Measurements from ENCODE around the gene PNO1.
"Not testable (repeated sequence)": the region's sequence is repeated elsewhere in the genome, so short reads cannot be mapped to it uniquely, and the experiment has no call there.

PNO1 gene

DNA sequence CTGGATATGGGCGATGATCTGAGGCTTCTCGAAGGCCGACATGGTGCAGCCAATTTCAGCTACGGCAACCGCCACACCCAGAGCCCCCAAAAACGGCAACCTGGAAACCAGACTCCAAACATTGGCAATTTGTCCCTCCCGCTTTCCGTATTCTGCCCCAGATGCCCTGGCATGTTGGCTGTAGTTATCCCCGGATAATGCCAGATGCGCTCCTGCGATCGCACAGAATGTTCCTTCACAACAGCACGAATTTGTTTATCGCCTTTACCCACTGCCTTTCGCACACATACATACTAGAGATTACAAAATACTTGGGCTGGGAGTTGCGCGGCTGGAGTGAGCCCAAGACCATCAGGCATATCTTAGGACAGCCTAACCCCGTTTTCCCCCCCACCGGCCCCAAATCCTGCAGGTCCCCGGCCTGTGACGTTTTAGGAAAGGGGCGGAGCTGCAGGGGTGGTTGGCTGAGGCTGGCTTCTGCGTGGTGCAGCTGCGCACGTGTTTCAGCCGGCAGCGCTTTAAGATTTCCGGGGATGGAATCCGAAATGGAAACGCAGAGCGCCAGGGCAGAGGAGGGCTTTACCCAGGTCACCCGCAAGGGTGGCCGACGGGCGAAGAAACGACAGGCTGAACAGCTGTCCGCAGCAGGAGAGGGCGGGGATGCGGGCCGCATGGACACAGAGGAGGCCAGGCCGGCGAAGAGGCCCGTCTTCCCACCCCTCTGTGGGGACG is at the start of gene PNO1:
Gene PNO1, plus strand, starts transcription at position 487 of the 732 bp plus-strand sequence. Its CDS starts 47 bp downstream, at position 534.
- DNase-seq (ENCODE audit: low read depth), result peak; percentile 95

DNA sequence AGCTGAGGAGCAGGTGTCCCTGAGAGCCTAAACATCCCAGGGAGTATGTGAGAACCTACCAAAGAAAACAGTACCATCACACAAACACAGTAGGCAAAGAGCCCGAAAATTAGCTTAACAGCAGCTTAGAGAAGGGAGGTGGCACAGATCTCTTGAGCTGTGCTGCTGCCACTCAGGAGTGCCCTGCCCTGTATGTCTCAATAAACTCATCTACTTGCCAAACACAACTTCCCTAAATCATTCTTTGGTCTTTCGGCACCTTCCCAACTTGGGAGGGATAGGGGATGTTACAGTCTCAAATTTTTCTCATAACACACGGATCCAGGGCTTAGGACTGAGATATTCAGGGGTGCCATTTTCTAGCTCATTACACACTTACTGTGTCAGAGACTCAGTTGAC is 49.6 kb upstream of the PNO1 start:
- DNase-seq (ENCODE audit: low read depth), result no peak

DNA sequence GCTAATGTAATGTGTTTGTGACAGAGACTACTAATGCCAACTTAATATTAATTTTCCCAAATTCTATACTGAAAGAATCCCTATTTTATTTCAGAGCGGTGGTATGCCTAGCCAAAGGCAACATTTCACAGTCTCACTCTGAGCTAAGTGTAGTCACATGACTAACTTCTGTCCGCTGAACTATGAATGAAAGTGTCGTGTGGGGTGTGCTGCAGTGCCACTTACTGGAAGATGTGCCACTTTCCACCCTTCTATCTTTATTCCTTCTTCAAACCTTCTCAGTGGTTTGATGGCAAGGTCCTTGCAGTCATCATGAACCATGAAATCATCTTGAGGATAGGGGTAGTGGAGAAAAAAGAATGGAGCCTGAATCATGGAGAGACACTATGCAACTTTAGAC is 47.6 kb upstream of the PNO1 start:
- DNase-seq (ENCODE audit: low read depth), result no peak

GRCh38 chr2:68115965-68116364 is 41.7 kb upstream of the PNO1 start:
- DNase-seq (ENCODE audit: low read depth), result no peak

DNA sequence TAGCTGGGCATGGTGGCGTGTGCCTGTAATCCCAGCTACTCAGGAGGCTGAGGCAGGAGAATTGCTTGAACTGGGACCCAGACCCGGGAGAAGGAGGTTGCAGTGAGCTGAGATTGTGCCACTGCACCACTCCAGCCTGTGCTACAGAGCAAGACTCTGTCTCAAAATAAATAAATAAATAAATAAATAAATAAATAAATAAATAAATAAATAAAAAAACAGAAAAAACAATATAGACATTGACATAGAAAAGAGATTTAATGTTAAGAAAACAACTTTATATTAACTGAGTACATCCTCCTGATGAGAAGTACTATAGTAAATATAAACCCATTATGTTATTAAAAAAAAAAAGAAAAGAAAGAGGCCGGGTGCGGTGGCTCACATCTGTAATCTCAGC is 39.8 kb upstream of the PNO1 start:
- DNase-seq (ENCODE audit: low read depth), result not testable (repeated sequence)

DNA sequence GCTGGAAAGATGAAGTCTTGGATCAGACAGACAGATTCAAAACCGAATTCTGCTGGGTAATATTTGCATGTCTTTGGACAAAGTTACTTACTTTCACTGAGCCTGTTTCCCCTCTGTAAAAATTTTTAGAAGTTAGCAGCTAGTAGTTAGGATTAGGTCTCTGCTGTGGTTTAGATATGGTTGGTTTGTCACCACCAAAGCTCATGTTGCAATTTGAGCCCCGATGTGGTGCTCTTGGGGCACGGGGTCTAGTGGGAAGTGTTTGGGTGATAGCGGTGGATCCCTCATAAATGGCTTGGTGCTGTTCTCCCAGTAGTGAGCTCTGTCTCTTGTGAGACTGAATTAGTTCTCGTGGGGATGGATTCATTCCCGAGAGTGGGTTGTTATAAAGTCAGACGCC is 38.9 kb upstream of the PNO1 start:
- DNase-seq (ENCODE audit: low read depth), result no peak

GRCh38 chr2:68119504-68119903 is 38.2 kb upstream of the PNO1 start:
- no peak for DNase-seq (ENCODE audit: low read depth)

- DNase-seq (ENCODE audit: low read depth), result peak; percentile 83
Measured at GRCh38 chr2:68121873-68122679, 35.6 kb upstream of the PNO1 start.

- no peak for DNase-seq (ENCODE audit: low read depth)
Measured at GRCh38 chr2:68122680-68122964, 35.1 kb upstream of the PNO1 start.

DNA sequence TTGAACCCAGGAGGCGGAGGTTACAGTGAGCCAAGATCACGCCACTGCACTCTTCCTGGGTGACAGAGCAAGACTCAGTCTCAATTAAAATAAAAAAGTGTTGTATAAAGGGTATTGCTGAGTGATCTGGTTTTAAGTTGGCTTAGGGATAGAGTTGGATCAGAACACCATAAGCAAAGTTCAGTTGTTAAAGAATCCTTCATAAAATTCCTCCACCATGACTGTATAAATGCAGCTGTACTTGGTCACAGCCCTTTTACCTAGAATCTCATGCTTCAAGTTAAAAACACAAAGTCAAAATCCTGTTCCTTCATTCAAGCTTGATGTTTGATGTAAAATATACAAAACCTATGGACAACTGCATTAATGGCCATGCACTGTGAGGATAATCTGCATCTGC is 33.4 kb upstream of the PNO1 start:
- no peak for DNase-seq (ENCODE audit: low read depth)

DNA sequence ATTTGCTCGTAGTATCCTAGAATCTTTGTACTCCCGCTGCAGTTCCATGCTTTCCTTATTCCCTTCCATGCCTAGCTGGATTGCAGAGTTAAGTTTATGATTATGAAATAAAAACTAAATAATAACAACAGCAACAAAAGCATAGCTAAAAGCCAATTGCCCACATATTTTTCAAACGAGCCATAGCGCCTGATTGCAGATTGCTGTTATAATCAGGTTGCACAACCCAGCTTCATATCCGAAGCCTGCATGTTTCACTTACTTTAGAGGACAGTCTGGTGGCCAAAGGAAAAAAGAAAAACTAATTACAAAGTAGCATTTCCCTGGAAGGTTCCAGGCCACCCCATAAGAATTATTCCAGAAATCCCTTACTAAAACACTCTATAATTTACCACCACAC is 31.9 kb upstream of the PNO1 start:
- DNase-seq (ENCODE audit: low read depth), result no peak

DNA sequence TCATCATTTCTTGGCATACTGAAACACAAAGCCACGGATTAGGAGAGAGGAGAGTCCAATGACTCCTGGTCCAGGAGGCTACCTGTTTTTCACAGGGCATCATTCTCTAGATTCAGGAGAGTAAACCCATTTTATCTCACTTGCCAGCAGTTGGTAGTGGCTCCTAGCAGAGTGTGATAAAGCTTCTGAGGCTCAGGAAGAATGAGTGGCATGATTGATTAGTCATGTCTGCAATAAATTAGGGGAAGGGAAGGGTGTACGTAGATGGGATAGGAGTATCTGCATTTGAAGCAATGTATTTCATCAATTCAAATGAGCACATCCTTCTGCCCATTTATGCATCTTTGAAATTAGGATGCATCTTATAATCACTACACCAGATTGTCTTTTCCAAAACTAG is 31.1 kb upstream of the PNO1 start:
- DNase-seq (ENCODE audit: low read depth), result no peak

GRCh38 chr2:68127358-68128242 is 30.1 kb upstream of the PNO1 start:
- no peak for DNase-seq (ENCODE audit: low read depth)

- DNase-seq (ENCODE audit: low read depth), result no peak
Measured at GRCh38 chr2:68134120-68134519, 23.6 kb upstream of the PNO1 start.

DNA sequence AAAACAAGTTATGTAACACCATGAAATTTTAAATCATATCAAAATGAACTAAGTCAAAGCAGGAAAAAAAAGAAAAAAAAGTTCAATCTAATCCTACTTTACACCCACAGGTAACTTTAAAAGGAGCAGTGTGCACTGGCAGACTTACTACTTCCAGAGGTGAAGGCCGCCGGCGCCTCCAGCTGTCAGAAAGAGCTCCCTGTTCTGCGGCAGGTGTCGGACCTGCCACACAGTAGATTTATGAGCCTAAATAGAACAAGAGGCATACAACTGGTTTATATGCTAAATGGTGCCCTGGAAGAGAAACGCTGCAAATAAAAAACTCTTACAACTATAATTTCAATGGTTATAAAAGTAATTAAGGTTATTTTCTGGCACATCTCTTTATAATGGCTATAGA is 23.1 kb upstream of the PNO1 start:
- DNase-seq (ENCODE audit: low read depth), result no peak

DNA sequence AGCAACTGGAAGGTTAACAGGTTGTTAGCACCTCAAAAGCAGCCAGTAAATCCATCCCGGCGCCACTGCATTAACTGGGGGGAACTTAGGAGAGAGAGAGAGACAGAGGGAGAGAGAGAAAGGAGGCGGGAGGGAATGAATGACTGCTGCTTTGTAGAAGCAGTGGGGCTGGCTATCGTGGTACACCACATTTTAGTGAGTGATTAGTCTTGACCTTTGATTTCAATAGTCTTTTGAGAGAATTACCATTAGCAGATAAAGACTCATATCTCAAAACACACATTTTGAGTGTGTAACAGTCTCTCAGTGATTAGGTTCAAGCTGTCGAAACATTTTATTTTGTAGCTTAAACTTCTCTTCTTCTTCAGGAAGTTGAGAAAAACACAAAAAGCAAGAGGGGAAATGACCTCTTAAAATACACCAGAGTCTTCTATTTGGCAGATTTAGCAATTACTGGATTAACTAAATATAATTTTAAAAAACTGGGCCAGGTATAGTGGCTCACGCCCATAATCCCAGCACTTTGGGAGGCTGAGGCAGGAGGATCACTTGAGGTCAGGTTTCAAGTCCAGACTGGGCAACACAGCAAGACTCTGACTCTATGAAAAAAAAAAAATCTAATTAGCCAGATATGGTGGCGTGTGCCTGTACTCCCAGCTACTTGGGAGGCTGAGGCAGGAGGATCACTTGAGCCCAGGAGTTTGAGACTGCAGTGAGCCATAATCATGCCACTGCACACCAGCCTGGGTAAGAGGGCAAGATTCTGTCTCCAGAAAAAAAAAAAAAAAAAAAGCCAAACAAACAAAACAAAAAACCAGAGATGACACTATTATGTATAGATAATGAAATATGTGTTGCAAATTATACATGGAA is 22.0 kb upstream of the PNO1 start:
- no peak for DNase-seq (ENCODE audit: low read depth)

DNA sequence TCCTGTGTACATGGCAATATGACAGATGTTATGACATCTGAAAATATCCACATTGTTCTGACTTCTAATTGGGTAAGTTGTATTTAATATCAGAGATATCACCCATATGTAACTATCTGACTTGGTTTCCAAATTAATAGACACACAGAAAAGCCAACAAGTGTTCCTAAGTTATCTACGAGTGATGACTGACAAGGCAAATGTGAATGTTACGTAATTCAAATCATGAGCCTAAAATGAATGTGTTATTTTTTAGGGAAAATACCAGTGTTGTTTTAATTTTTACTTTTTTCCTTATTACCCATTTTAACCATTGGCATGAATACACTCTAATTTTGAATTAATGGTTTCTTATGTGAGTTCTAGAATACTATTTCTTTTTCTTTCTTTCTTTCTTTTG is 15.8 kb upstream of the PNO1 start:
- DNase-seq (ENCODE audit: low read depth), result no peak

GRCh38 chr2:68151037-68151436 is 6.7 kb upstream of the PNO1 start:
- no peak for DNase-seq (ENCODE audit: low read depth)

- no peak for DNase-seq (ENCODE audit: low read depth)
Measured at GRCh38 chr2:68152681-68153347, 4.9 kb upstream of the PNO1 start.

DNA sequence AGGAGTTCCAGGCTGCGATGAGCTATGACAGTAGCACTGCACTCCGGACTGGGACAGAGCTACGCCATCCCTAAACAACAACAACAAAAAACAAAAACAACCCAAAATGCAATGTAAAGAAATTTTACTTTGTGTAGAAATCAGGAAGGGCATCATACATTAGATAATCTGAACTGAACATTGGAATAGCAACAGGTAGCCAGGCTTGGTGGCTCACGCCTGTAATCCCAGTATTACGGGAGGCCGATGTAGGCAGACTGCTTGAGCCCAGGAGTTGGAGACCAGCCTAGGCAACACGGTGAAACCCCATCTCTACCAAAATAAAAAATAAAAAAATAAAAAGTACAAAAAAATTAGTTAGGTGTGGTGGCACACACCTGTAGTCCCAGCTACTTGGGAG is 2.1 kb upstream of the PNO1 start:
- no peak for DNase-seq (ENCODE audit: low read depth)

DNA sequence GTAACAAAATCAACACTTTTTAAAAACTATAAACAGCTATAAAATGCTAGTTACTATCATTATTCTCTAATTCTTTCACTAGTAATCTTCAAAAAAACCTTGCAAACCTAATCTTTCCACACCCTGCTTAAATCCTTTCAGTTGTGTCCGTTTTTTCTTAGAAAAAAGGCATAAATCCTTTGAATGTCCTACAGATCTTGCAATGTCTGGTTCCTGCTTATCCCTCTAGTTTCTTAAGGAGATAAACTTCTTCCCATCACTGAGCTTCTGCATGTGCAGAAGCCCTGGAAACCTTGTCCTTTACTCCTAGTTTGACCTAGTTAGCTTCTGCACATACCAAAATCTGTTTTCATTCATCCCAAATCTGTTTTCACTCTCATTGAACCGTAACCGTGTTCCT is 1.3 kb upstream of the PNO1 start:
- no peak for DNase-seq (ENCODE audit: low read depth)

Data from activated T-cell treated with anti-CD3 and anti-CD28 coated beads for 1 hour (primary cell).